OCI-LY7 (cell line): ENCODE data around the gene POGK.

ENCODE experiments used
- CTCF ChIP-seq: fragments of 200-600 bp; sonication (generic); conservative IDR thresholded peaks from 2 replicates; pipeline ENCODE4 v1.5.1; 2014; ENCODE audit warnings: mild to moderate bottlenecking, antibody characterized with exemption, low read length, moderate library complexity, mixed read lengths
- EZH2phosphoT487 ChIP-seq: fragments of 200-600 bp; sonication (generic); IDR thresholded peaks from 2 replicates; pipeline ENCODE4 v1.6.1; 2018; ENCODE audit warnings: low read depth, borderline replicate concordance, mild to moderate bottlenecking, mixed run types, antibody characterized with exemption, low read length, moderate library complexity, mixed read lengths

DNA sequence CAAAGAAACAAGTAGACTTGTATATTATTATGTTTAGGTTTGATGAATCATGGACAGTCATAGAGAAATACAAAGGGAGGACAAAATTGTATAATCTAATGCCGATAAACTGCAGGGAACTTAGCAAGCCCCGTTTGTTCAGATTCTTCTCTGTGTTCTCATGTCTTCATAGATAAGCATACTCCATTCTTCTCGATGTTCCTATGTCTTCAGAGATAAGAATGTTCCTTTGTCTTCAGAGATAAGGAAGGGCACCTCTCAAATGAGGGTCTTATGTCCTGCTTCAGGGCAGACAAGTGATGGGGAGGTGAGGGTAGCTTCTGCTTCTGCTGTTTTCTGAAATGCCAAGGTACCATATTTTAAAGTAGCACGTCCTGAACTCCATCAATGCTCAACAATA lies 56.5 kb downstream of the POGK start:
- TF ChIP-seq CTCF (no peak), EZH2phosphoT487 (no peak)
